ENCODE data around the gene ARHGAP26.

The ARHGAP26 gene

DNA sequence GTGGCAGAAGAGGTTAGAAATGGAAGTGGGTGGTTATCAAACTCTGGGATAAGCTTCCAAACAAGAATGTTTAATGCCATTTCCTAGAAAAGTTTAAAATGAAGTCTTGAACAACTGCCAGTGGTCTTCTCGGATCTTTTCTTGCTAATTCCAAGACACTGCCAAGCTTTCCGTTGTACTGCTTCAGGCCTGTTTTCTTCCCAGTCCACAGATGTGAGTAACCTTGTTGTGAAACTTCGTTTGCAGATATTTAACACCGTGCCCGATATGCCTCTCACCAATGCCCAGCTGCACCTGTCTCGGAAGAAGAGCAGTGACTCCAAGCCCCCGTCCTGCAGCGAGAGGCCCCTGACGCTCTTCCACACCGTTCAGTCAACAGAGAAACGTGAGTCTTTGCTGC, 363.5 kb downstream of the ARHGAP26 start:
- DNase-seq = no peak

DNA sequence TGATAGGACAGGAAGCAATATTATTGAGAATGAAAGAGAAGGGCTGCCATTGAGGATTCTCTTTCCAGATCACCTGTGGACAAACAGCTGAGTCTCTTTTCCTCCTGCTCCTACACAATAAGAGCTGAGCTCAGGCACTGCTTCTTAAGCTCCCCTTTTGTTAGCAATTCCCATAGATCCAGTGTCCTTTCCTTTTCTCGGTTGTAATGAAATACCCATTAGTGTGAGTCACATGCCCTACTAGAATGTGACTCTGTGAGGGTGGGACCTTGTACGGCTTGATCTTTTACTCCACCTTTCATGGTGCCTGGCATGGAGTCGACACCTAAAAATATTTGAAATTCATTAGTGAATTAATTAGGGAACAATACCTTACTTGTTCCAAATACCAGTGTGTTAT, 364.1 kb downstream of the ARHGAP26 start:
- no peak for DNase-seq

DNA sequence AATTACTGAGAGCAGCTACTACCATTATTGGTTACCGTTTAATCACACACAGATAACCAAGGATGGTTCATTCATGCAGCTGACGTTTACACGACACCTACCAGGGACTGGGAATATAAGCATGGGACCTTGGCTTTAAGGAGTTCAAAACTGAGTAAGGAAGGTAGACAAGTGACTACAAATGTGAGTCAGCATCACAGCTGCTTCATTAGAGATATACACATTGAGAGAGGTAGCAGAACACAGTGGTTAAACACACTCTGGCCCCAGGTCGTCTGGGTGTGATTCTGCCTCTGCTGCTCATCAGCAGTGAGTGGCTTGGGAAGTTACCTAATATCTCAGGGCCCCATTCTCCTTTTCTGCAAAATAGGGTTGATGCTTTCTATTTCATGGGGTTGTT, 364.7 kb downstream of the ARHGAP26 start:
- DNase-seq = no peak

DNA sequence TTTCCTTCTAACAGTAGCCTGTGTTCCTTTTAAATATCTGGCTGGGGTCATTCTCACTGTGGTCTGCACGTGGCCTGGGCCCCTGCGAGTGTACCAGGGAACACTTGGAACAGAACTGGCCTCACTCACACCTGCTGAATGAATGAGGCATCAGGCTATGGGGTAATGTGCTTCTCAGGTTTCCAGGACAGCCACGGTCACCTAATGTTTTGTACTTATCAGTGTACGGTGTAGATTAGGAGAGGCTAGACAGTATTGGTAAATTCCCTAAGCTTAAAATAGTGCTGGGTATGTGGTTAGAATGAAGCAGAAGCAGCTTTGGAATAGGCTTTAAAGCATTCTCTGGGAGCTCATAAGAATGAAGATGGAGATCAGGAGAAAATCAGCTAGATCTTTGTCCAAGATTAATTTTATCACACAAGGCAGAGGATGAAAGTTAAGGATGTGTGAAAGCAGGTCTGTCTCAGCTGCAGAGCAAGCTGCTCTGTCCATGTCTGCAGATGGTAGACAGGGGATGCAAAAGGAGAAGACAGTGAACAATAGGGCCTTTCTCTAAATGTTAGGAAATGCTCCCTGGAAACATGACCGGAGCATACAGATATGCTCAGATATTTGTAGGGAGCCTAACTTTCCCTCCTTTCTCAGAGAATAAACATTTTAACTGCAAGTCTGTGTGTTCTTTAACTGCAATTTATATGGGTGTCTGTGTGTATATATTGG, 365.8 kb downstream of the ARHGAP26 start:
- DNase-seq = no peak

DNA sequence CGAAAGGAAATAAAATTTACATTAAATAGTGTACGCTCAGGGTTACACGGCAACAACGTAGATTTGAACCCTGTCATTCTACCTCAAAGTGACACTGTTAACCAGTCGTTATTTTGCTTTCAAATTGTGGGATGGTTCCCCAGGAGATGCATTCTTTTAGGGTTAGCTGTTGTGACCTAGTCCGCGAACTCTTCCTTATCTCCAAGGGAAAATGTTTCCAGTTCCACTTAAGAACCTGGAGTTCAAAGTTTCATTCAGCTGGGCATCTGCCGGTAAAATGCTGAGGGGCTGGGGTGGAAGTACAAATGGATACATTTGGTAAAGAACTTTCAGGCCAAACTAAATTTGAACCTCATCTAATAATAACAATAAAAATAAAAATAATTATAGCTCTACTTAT, 368.7 kb downstream of the ARHGAP26 start:
- DNase-seq = no peak

DNA sequence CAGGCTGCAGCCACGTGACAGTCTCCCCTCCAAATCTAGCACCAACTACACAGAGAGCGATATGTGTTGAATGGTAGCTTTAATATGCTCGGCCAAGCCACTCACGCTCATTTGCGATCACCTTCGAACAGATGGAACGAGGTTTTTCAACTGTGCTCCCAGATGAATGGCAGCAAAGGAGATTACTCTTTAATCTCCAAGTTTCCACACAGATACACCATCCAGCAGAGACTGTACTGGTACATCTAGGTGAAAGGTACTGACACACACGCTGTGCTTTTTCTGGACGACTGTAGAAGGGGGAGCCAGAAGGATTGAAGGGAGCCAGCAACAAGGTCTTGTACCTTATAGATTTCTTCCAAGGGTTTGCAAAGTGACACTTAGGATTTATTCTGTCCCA, 369.4 kb downstream of the ARHGAP26 start:
- DNase-seq = no peak

DNA sequence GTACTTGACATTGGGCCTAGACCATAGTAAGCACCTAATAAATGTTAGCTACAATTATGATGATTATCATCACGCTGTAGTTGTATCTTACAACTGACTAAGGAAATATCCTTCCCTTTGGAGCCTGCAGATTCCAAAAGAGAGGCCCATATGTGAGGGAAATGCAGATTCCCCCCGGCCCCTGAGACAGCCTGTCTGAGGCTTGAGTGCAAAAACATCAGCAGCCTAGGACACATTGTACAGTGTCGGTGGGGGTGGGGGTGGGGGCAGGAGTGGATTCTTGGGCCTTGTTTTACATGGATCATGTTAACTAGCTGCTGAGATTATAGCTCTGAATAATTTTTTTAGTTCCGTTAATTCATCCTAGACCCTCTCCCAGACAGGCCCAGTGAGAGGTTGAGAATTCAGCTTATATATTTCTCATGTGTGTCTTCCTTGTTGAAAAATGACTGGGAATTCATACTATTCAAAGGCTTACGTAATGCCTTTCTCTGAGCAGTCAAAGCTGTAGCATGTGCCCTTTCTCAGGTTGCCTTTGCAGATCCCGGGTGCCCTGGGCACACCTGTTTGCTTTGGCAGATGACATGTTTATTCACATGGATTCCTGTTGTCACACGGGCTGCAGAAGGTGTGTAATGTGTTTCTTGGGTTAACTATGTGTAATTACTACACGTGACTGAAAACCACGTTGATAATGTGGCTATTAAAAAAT, 370.5 kb downstream of the ARHGAP26 start:
- DNase-seq = no peak

DNA sequence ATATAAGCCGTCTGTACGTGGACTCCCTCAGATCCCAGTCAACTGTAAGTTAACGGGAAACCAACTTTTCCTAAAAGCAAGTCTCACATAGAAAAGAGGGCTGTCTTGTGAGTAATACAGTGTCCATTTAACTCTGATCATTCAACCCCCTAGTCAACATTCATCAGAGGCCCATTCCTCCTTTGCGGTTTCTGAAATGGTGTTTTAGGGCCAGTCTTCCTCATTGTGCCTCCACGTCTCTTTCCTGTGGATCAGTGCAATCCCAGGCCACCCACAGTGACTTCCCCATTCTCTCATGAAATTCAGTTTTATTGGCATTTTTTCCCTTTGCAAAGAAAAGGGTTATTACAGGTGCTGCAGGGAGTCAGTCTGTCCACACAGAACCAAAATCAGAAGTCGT, 371.5 kb downstream of the ARHGAP26 start:
- DNase-seq = no peak

DNA sequence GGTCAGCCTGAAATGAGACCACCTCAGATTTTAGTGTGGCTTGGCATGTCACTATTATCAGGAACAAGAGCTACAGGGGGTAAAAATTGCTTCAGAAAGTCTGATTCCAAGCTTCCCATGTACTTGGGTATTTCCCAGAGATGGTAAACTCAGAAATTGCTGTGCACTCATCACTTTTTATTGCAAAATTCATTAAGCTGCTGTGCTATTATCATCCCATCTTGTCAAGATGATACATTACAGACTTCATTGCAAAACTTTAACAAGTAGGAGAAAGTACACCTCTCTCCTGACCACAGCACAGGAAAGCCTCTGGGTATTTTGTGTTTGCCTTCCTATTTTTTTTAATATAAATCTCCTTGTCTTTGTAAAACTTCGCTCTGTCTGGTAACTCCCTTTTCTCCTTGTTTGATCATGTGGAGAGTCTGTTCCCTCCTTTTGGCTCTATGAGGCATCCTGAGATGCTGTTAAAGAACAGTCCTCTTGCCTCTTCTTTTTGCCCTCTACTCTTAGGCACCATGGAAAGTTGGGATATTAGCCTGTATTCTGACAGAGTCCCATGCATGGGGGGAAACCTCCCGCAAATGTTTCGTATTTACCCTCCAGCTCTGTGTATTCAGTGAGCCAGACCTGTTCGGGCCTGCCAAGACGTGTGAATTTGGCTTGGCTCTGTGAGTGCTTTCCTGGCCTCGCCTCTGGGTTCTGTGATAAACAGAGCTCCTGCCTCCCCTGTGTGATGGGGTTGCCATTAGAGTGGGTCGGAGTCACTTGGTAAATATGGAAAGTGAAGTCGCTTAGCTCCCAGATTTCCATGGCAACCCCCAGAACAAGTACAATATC, 372.6 kb downstream of the ARHGAP26 start:
- DNase-seq = no peak

DNA sequence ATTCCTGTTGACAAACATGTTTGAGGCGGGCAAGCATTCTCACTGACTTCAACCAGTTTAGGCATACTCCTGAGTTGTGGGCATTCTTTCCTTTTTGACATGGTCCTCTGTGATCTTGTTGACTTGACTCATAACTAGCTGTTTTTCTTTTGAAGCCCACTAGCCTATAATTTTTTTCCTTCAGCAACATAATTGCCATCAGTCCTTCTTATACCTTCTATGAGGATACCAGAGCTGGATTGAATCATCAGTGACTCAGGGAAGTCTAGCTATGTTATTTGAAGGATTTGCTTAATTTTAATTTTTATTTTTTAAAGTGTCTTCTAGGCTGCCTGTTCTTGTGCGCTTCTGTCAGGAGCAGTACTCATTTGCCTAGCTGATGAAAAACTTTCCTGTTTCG, 373.8 kb downstream of the ARHGAP26 start:
- DNase-seq = no peak

DNA sequence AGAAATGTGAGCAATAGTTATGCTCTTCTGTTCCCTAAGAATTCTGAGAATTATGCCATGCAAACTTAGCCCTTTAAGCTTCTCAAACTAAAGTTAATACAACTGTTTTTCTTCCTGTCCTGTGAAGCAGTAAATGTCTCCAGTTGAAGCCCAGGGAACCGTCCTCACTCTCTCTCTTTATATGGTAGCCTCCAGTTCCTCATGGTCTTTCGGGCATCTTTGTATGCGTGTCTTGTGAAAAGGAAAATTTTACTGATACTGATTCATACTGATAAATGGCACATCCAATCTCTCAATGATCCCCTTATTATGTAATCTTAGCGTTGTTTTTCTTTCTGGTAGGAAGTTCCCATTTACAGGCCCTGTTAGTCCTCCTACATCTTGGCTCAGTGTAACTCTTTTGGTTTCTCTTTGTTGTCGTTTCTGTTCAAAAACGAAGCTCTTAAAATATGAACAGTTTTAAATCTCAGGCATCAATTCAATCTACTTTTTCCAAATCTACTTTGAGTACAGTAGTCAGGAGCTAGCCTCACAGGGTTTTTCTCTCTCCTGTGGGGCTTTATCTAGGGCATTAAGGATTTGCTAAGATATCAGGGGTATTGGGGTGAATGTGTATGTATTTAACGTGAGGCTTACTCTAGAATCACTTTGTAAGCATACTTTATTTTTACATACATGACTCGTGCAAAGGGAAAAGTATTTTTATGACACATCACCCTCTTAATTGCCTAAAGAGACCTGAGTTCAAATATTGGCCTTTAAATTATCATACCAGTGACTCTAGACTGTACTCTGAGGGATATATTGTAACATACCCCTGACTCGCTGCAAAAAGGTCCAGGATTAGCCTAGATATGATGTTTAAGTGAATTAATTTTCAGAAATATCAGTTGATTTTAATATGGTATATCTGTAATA, 375.3 kb downstream of the ARHGAP26 start:
- no peak for DNase-seq

DNA sequence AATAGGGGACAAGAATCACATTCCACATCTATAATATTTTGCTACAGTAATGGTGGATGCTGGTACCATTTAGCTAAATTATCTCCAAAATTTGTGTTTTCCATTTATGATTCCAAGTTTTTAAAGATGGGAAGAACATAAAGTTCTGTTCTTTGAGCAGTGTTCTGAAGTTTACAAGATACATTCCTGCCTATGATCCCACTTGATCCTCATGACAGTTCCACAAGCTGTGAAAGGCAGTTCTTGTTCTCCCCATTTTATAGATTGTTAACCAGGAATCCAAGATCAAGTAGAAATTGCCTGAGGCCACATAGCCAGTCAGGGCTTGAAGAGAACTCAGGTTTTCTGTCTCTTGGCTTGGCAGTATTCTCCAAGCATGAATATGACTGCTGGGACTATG, 376.0 kb downstream of the ARHGAP26 start:
- no peak for DNase-seq

DNA sequence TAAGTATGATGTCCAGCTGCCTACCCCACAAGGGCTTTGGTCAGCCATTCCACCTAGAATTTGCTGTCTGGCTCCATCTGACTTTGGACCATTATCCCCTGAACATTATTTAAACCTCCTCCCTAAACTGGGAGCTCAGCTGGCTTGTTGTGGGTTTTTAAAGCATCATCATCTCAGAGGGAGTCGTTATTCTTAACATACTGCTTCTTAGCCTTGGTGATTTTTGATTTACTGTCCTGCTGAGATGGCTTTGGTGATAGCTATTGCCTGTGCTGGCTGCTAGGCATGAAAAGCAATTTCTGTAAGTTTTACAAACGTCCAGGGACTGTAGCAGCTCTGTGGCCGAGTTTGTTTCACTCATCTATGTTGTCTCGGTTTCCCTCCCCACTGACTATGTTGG, 377.2 kb downstream of the ARHGAP26 start:
- no peak for DNase-seq

DNA sequence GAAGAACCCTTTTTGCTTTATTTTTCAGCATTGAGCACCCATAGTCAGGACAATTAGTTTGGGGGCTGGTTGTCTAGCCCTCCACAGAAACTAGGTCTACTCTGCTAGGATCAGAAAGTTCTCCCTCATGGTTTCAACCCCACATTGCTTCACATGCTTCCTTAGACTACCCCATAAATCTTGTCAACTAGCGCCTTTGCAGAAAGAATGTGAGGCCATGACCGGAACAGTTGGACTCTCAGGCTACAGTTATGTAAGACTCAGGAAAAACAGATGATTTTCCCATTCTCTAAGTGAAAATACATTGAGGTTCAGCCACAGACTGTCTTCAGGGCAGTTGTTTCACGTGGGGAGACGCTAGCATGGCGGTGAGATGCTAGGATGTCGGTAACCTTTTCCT, 377.7 kb downstream of the ARHGAP26 start:
- no peak for DNase-seq

DNA sequence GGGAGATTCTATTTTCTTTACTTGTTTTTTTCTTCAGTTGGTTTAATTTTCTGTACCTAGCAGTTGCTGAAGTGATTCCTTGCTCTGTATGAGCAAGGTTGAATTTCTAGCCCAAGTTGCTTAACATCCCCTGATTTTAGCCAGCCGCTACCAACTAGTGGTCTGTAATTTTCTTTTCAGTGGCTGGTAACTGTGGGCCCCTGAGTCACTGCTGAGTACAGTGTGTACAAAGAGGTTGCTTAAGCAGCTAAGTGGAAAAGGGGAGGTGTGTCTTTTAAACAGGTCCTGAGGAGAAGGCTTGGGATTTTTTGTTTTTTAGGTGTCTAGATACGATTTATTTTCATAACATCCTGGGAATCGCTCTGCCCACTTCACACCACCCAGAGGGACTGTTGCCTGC, 378.6 kb downstream of the ARHGAP26 start:
- no peak for DNase-seq

DNA sequence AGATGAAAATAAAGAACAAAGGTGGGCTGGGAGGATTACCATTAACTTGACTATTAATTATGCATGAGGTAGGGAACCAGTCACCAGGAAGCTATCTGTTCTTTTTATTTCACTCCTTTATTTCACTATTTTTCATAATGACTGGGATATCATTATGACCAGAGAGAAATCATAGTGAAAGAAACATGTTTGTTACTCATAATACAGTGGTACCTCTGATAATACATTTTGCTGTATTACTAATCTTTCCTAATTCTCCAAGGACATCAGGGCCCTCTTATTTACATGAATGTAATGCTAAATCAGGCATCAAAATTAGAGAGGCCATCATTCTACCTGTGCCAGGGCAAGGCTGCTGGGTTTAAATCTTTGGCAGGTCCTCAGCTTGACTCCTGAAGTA, 379.6 kb downstream of the ARHGAP26 start:
- no peak for DNase-seq

DNA sequence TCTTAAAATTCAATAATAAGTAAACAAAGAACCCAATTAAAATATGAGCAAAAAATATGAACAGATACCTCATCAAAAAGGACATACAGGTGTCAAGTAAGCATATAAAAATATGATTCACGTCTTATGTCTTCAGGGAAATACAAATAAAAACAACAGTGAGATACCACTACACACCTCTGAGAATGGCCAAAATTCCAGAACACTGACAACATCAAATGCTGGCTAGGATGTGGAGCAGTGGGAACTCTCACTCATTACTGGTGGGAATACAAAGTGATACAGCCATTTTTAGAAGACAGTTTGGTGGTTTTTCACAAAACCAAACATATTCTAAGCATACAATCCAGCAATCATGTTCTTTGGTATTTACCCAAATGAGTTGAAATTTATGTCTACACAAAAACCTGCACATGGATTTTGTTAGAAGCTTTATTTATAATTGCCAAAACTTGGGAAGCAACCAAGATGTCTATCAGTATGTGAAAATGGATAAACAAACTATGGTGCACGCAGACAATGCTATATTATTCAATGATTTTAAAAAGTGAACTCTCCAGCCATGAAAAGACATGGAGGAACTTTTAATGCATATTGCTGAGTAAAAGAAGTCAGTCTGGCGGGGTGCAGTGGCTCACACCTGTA, 381.0 kb downstream of the ARHGAP26 start:
- DNase-seq = no peak

DNA sequence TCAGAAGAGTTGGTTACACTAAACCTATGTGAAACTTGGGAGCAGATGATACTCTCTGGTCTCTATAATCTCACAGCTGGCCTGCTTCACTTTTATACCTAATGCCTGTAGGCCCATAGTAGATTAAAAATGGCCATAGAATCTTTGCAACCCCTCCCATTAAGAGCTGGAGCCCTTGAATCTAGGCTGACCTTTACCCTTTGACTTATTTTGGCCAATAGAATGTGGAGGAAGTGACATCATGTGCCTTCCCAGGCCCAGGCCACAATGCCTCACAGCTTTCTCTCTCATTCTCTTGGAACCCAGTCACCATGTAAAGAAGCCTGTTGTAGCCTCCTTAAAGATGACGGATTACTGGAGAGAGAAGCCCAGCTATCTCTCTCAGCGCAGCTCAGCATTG, 382.3 kb downstream of the ARHGAP26 start:
- no peak for DNase-seq

DNA sequence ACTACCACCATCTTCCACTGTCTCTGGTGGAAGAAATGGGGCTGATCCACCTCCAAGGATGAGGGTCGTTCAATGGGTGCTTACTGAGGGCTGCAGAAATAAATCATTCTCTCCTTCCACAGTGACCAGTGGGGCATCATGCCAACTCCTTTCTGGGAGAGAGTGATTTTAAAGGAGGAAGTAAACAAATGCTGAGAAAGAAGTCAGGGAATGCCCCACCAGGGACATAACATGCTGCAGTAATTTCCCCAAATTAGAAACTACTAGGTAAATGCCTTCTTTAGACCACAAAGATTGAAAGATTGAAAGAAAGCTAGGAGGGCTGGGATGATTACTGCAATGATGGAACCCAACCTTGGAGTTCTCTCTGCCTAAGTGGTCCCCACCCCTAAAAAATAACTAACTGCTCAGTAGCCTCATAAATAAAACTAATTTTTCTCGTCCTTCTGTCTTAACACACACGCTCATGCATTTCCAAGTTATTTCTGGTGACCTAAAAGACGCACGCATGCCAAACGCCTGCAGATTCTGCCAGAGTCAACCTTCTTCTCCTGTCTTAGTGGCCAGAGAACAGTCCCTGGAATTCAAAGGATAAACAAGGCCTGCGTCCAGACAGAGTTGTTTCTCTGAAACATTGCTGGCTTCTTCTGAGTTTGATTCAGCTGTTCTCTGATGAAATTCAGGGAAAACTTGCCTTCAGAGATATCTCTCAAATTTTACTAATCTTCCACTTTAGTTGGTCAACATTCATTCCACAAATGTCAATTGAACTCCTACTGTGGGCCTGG, 383.3 kb downstream of the ARHGAP26 start:
- no peak for DNase-seq

DNA sequence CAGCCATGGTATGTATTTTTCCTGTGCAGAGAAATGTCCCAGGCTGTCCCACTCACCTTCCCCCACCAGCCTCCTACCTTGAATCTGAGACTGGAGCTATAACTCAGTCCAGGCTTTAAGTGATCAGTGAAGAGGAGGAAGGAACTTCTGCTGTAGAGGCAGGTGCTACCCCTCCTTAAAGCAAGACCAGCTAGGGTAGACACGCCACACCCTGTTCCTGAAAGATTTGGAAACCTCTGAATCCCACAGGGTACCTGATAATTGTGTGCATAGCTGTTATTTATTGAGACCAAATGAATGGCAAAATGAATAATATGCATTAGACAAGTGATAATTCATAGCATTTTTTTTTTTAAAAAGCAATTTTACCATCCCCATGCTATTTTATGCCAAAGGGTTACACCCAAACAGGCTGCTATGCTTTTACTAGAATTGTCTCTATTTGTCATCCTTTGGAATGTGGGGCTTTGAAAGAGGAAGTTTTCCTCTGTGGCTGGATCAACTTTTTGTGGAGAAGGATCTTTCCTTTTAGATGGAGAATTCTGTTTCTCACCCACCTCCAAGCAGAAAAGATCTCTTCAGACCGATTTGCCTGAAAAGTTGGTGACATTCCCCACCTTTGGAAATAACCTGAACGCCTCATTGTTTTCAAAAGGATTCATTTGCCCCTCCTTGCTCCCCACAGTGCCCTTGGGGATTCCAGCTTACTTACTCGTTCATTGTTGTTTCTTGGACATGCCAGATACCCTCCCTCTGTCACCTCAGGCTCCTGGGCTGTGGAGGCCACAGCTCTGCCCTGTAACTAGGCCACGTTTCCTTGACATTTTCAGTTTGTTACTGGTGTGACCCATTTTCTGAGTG, 384.6 kb downstream of the ARHGAP26 start:
- DNase-seq = no peak
